OCI-LY3 (cell line): Measurements from ENCODE around the gene SLC26A9.
A peak's percentile ranks its signal among the peaks of the same experiment; 100 is the strongest.

Experiments
- H2AFZ ChIP-seq: fragments of 200-600, 300-600 bp; shearing (Covaris generic); 2 replicates; pipeline ENCODE4 v1.6.0; 2014; ENCODE audit warnings: antibody characterized with exemption, low read depth, low read length
- H3K27ac ChIP-seq: fragments of 200-600, 300-600 bp; sonication (generic); 2 replicates; pipeline ENCODE4 v1.5.1; 2014; ENCODE audit warnings: mild to moderate bottlenecking, low read length, moderate library complexity, mixed read lengths
- H3K27me3 ChIP-seq: fragments of 200-600, 300-600 bp; sonication (generic); 2 replicates; pipeline ENCODE4 v1.6.1; 2014; ENCODE audit warnings: low read depth, low read length, mixed read lengths
- H3K36me3 ChIP-seq: fragments of 200-600, 300-600 bp; sonication (generic); replicated peaks from 2 replicates; pipeline ENCODE3; 2014; ENCODE audit warnings: low read depth, low read length, mixed read lengths
- H3K4me1 ChIP-seq: fragments of 300-600, 200-600 bp; sonication (generic); 2 replicates; pipeline ENCODE4 v1.6.1; 2014; ENCODE audit warnings: low read length, mixed read lengths
- H3K4me2 ChIP-seq: fragments of 200-600, 300-600 bp; sonication (generic); 2 replicates; pipeline ENCODE4 v1.6.1; 2014; ENCODE audit warnings: low read length, mixed read lengths
- H3K4me3 ChIP-seq: fragments of 300-600, 200-600 bp; sonication (generic); 2 replicates; pipeline ENCODE4 v1.5.1; 2014; ENCODE audit warnings: antibody characterized with exemption, mild to moderate bottlenecking, low read length, moderate library complexity
- H3K79me2 ChIP-seq: fragments of 300-600, 200-600 bp; shearing (Covaris generic); 2 replicates; pipeline ENCODE4 v1.6.1; 2014; ENCODE audit warnings: mild to moderate bottlenecking, low read length, mixed read lengths
- H3K9ac ChIP-seq: fragments of 300-600, 200-600 bp; shearing (Covaris generic); 2 replicates; pipeline ENCODE4 v1.6.0; 2014; ENCODE audit warnings: mild to moderate bottlenecking, low read length, moderate library complexity
- H3K9me3 ChIP-seq: fragments of 200-600, 300-600 bp; shearing (Covaris generic); 2 replicates; pipeline ENCODE4 v1.6.1; 2014; ENCODE audit warnings: low read length, mixed read lengths; ENCODE audit not compliant: insufficient read depth
- H4K20me1 ChIP-seq: fragments of 200-600, 300-600 bp; sonication (generic); 2 replicates; pipeline ENCODE4 v1.6.1; 2016; ENCODE audit warnings: low read length, mixed read lengths; ENCODE audit not compliant: insufficient read depth
- CTCF ChIP-seq: fragments of 200-600, 300-600 bp; sonication (generic); IDR thresholded peaks from 2 replicates; pipeline ENCODE4 v1.5.1; 2014; ENCODE audit warnings: antibody characterized with exemption, low read length, low read depth
- EZH2phosphoT487 ChIP-seq: fragments of 200-600 bp; shearing (Covaris generic); IDR thresholded peaks from 2 replicates; pipeline ENCODE4 v1.6.1; 2018; ENCODE audit warnings: antibody characterized with exemption, mixed run types, low read depth

The SLC26A9 gene

GRCh38 chr1:205920861-205921569, 22.2 kb downstream of the SLC26A9 start:
- H3K9ac ChIP-seq = no peak overlapping the region
- H3K4me1 ChIP-seq = peaks cover 26% of the 10 kb centered on the region
- H3K4me3 ChIP-seq = no peak overlapping the region
- H3K27me3 ChIP-seq = no peaks in the 10 kb centered on the region
- no peak for TF ChIP-seq EZH2phosphoT487
- no peak for TF ChIP-seq CTCF
- no peak overlapping the region for H3K4me2 ChIP-seq
- no peaks in the 10 kb centered on the region for H3K36me3 ChIP-seq
- no peaks in the 10 kb centered on the region for H3K9me3 ChIP-seq
- H2AFZ ChIP-seq = no peak overlapping the region
- no peaks in the 10 kb centered on the region for H3K79me2 ChIP-seq
- H4K20me1 ChIP-seq = no peaks in the 10 kb centered on the region
- H3K27ac ChIP-seq = no peak overlapping the region

- TF ChIP-seq CTCF (peak; percentile 21), EZH2phosphoT487 (no peak)
- H3K4me1 ChIP-seq = peaks cover 24% of the 10 kb centered on the region
- no peaks in the 10 kb centered on the region for H3K36me3 ChIP-seq
- H3K27ac ChIP-seq = no peak overlapping the region
- H3K9ac ChIP-seq = no peak overlapping the region
- no peaks in the 10 kb centered on the region for H3K79me2 ChIP-seq
- H4K20me1 ChIP-seq = no peaks in the 10 kb centered on the region
- no peak overlapping the region for H3K4me2 ChIP-seq
- H3K27me3 ChIP-seq = no peaks in the 10 kb centered on the region
- no peaks in the 10 kb centered on the region for H3K9me3 ChIP-seq
- H2AFZ ChIP-seq = peak overlapping the region; percentile 12; the same call in 1 of the 2 replicates
- H3K4me3 ChIP-seq = no peak overlapping the region
Measured at GRCh38 chr1:205920159-205920558, 23.1 kb downstream of the SLC26A9 start.

GRCh38 chr1:205918955-205919746, 24.1 kb downstream of the SLC26A9 start:
- Histone ChIP-seq H3K4me2 (peak overlapping the region; percentile 21), H3K9ac (no peak overlapping the region), H3K4me3 (no peak overlapping the region), H4K20me1 (no peaks in the 10 kb centered on the region), H3K4me1 (peaks cover 24% of the 10 kb centered on the region), H3K79me2 (no peaks in the 10 kb centered on the region), H3K27ac (no peak overlapping the region), H3K27me3 (no peaks in the 10 kb centered on the region), H3K9me3 (no peaks in the 10 kb centered on the region), H3K36me3 (no peaks in the 10 kb centered on the region), H2AFZ (peak overlapping the region; percentile 12; the same call in 1 of the 2 replicates)
- TF ChIP-seq EZH2phosphoT487 (no peak), CTCF (peak; percentile 94)

- TF ChIP-seq EZH2phosphoT487 = no peak
- TF ChIP-seq CTCF = no peak
- H3K27me3 ChIP-seq = 0 out of 2 replicates have a peak, but pooled peaks cover under 1% of the 10 kb centered on the region
- H3K9me3 ChIP-seq = no peaks in the 10 kb centered on the region
- no peak overlapping the region for H3K4me3 ChIP-seq
- no peaks in the 10 kb centered on the region for H3K36me3 ChIP-seq
- H3K4me1 ChIP-seq = peaks cover 24% of the 10 kb centered on the region
- no peaks in the 10 kb centered on the region for H4K20me1 ChIP-seq
- 0 out of 2 replicates have a peak overlapping the region, but pooled peaks have one; percentile 4 for H2AFZ ChIP-seq
- 0 out of 2 replicates have a peak overlapping the region, but pooled peaks have one; percentile 3 for H3K4me2 ChIP-seq
- H3K79me2 ChIP-seq = no peaks in the 10 kb centered on the region
- H3K9ac ChIP-seq = no peak overlapping the region
- H3K27ac ChIP-seq = no peak overlapping the region
Measured at GRCh38 chr1:205917466-205918238, 25.6 kb downstream of the SLC26A9 start.
